Activated B cell treated with CpG ODN at 0.5 μM for 24 hours (primary cell): ENCODE data around the gene KCNH2. TPM values are rescaled to one million over a fixed set of nuclear protein-coding genes. Genes with fewer than 3 reads are reported as not detected.

Experiments used
- ATAC-seq: fragments of 200-7000 bp; cut with Tn5 transposase; one replicate; pipeline ENCODE4 v1.10.0; 2021; ENCODE audit warnings: low read depth, mild to moderate bottlenecking, moderate library complexity
- CTCF ChIA-PET: fragments of 350-600 bp; sonication (Branson Sonifier 250); formaldehyde crosslinking; loops from one replicate; lab custom pipeline; 2021; ENCODE audit warnings: antibody characterized with exemption; lab: Charles Lee
- POLR2A ChIA-PET: fragments of 350-600 bp; sonication (Branson Sonifier 250); formaldehyde crosslinking; loops from one replicate; lab custom pipeline; 2021; ENCODE audit warnings: antibody characterized with exemption; lab: Charles Lee
- DNase-seq: peaks from one replicate; pipeline ENCODE4 v3.0.0; 2022
- H3K27ac Mint-ChIP-seq: one replicate; pipeline ENCODE4 v1.8.0; 2020; ENCODE audit warnings: mixed read lengths
- H3K27me3 Mint-ChIP-seq: one replicate; pipeline ENCODE4 v1.8.0; 2021; ENCODE audit warnings: mixed read lengths
- H3K36me3 Mint-ChIP-seq: one replicate; pipeline ENCODE4 v1.8.0; 2021; ENCODE audit warnings: low read depth, mixed read lengths
- H3K4me1 Mint-ChIP-seq: one replicate; pipeline ENCODE4 v1.8.0; 2021; ENCODE audit warnings: mixed read lengths
- H3K4me3 Mint-ChIP-seq: one replicate; pipeline ENCODE4 v1.8.0; 2020; ENCODE audit warnings: mild to moderate bottlenecking, mixed read lengths
- H3K9me3 Mint-ChIP-seq: one replicate; pipeline ENCODE4 v1.8.0; 2020; ENCODE audit warnings: mixed read lengths
- CTCF ChIP-seq: fragments of 200-600 bp; IDR thresholded peaks from one replicate; pipeline ENCODE4 v1.8.0; 2022; ENCODE audit warnings: antibody characterized with exemption, mild to moderate bottlenecking
- intact Hi-C: fragments of 100-400 bp; cut with micrococcal nuclease; formaldehyde crosslinking; loops from one replicate; pipeline ENCODE4 v1.15.1; 2024
- total RNA-seq: library from RNA; stranded (reverse); gene quantifications from 2 replicates; pipeline ENCODE4 v1.2.3, GENCODE V29; 2022

Gene KCNH2
- total RNA-seq, 1 donor from 2014 or later, result 0.29 TPM

- H3K9me3 Mint-ChIP-seq, result no peaks in the 10 kb centered on the region
- intact Hi-C loops, result loop anchor here (5.0 kb wide), 2 partner anchors 341 to 574 kb away; no protein-coding TSS in a partner anchor
- H3K27me3 Mint-ChIP-seq, result no peaks in the 10 kb centered on the region
- H3K36me3 Mint-ChIP-seq, result no peaks in the 10 kb centered on the region
- H3K4me3 Mint-ChIP-seq, result no peak overlapping the region
- ChIA-PET POLR2A (no interaction called here), CTCF (interaction anchor here (0.7 to 3.2 kb wide), 2 partner anchors 49 to 153 kb away, joined by 3 to 12 read pairs; no protein-coding TSS in a partner anchor)
- TF ChIP-seq CTCF, result no peak
- no peak for ATAC-seq
- no peak for DNase-seq
- H3K4me1 Mint-ChIP-seq, result peaks cover 40% of the 10 kb centered on the region
- H3K27ac Mint-ChIP-seq, result no peak overlapping the region
Observed at GRCh38 chr7:151011097-151011409, 32.9 kb upstream of the KCNH2 start.

- peaks cover 38% of the 10 kb centered on the region for H3K4me1 Mint-ChIP-seq
- no peak for TF ChIP-seq CTCF
- no peaks in the 10 kb centered on the region for H3K36me3 Mint-ChIP-seq
- H3K27ac Mint-ChIP-seq, result no peak overlapping the region
- no peaks in the 10 kb centered on the region for H3K27me3 Mint-ChIP-seq
- DNase-seq (no peak), ATAC-seq (no peak)
- H3K4me3 Mint-ChIP-seq, result no peak overlapping the region
- POLR2A ChIA-PET, result no interaction called here
- intact Hi-C loops, result loop anchor here (5.0 kb wide), 2 partner anchors 342 to 573 kb away; no protein-coding TSS in a partner anchor
- H3K9me3 Mint-ChIP-seq, result no peaks in the 10 kb centered on the region
- CTCF ChIA-PET, result interaction anchor here (0.6 to 3.2 kb wide), 4 partner anchors 48 to 565 kb away, joined by 3 to 12 read pairs (median 4); no protein-coding TSS in a partner anchor
Observed at GRCh38 chr7:151010307-151011096, 32.4 kb upstream of the KCNH2 start.

GRCh38 chr7:151010037-151010306 lies 31.9 kb upstream of the KCNH2 start:
- Mint-ChIP-seq H3K9me3 (no peaks in the 10 kb centered on the region), H3K36me3 (no peaks in the 10 kb centered on the region), H3K4me1 (peaks cover 32% of the 10 kb centered on the region), H3K27ac (no peak overlapping the region), H3K27me3 (no peaks in the 10 kb centered on the region), H3K4me3 (no peak overlapping the region)
- CTCF ChIA-PET, result interaction anchor here (0.6 to 3.2 kb wide), 3 partner anchors 48 to 564 kb away, joined by 3 to 12 read pairs (median 4); no protein-coding TSS in a partner anchor
- DNase-seq, result no peak
- no peak for TF ChIP-seq CTCF
- intact Hi-C loops, result loop anchor here (5.0 kb wide), 2 partner anchors 342 to 573 kb away; no protein-coding TSS in a partner anchor
- ATAC-seq, result no peak
- POLR2A ChIA-PET, result no interaction called here

- peaks cover 28% of the 10 kb centered on the region for H3K4me1 Mint-ChIP-seq
- H3K27me3 Mint-ChIP-seq, result peaks cover under 1% of the 10 kb centered on the region
- H3K9me3 Mint-ChIP-seq, result no peaks in the 10 kb centered on the region
- CTCF ChIA-PET, result interaction anchor here (0.6 to 3.2 kb wide), 3 partner anchors 47 to 564 kb away, joined by 3 to 12 read pairs (median 4); no protein-coding TSS in a partner anchor
- intact Hi-C loops, result loop anchor here (2.0 to 5.0 kb wide), 3 partner anchors 47 to 572 kb away; no protein-coding TSS in a partner anchor
- no peak for DNase-seq
- no peak for ATAC-seq
- no peak overlapping the region for H3K4me3 Mint-ChIP-seq
- H3K36me3 Mint-ChIP-seq, result no peaks in the 10 kb centered on the region
- no peak for TF ChIP-seq CTCF
- POLR2A ChIA-PET, result no interaction called here
- H3K27ac Mint-ChIP-seq, result no peak overlapping the region
Observed at GRCh38 chr7:151009327-151010036, 31.4 kb upstream of the KCNH2 start.
